A673 (cell line): Measurements from ENCODE around the gene OR51B2.
"Not testable (repeated sequence)": the region's sequence is repeated elsewhere in the genome, so short reads cannot be mapped to it uniquely, and the experiment has no call there.

Source experiments
- CTCF ChIP-seq: fragments of 300-800, 200-600 bp; sonication (generic); conservative IDR thresholded peaks from 2 replicates; pipeline ENCODE4 v1.5.1; 2017; ENCODE audit warnings: low read depth, mild to moderate bottlenecking, antibody characterized with exemption, low read length, moderate library complexity, mixed read lengths
- EZH2 ChIP-seq: fragments of 200-600 bp; sonication (generic); IDR thresholded peaks from 2 replicates; pipeline ENCODE4 v1.6.1; 2017; ENCODE audit warnings: borderline replicate concordance, low read depth, mild to moderate bottlenecking, mixed read lengths, antibody characterized with exemption, low read length; ENCODE audit not compliant: poor library complexity, severe bottlenecking

- TF ChIP-seq CTCF, EZH2: not testable (repeated sequence)
These were observed 10.6 kb downstream of the OR51B2 start for GRCh38 chr11:5313326-5314023.
